Measurements from ENCODE around the gene PHKG1. TPM values are rescaled to one million over a fixed set of nuclear protein-coding genes. Genes with fewer than 3 reads are reported as not detected.
A peak's percentile ranks its signal among the peaks of the same experiment; 100 is the strongest.
"Not testable (repeated sequence)": the region's sequence is repeated elsewhere in the genome, so short reads cannot be mapped to it uniquely, and the experiment has no call there.

PHKG1 gene
- total and polyA plus RNA-seq, 2 of the 8 experiments (the other 6 are each of a cell fraction or from before 2014, with no cell fraction given), result 0.03 to 0.61 TPM

GRCh38 chr7:56032578-56032977 lies 60.2 kb downstream of the PHKG1 start:
- H3K79me2 ChIP-seq (ENCODE audit: control insufficient read depth in 1 of 2, insufficient read depth in 2 of 2, low read length in 2 of 2), result peaks cover 0 to 22% of the 10 kb centered on the region in 2 experiments; a peak in 2 of 4 replicates
- H4K8ac ChIP-seq (ENCODE audit: extremely low read depth, insufficient read depth, low read length); H3K9me3 ChIP-seq (ENCODE audit: insufficient read depth in 2 of 2, low read depth in 1 of 2, low read length in 1 of 2); H4K20me1 ChIP-seq (replicated peaks in 1 of 2; ENCODE audit: control insufficient read depth in 1 of 2, insufficient read depth in 2 of 2, low read length in 2 of 2); H2BK120ac ChIP-seq (replicated peaks; ENCODE audit: low read depth, low read length); H2BK20ac ChIP-seq (ENCODE audit: low read length); FAIRE-seq; H3K23me2 ChIP-seq (ENCODE audit: low read depth, low read length); H3K14ac ChIP-seq (ENCODE audit: insufficient read length); H3K4ac ChIP-seq (replicated peaks; ENCODE audit: insufficient read length, low read depth, low read length); H3K27me3 ChIP-seq (replicated peaks in 1 of 4; ENCODE audit: control insufficient read depth in 3 of 4, extremely low read depth in 1 of 4, insufficient read depth in 3 of 4, low read length in 3 of 4); DNase-seq (ENCODE audit: low read depth in 1 of 2, low spot score in 2 of 2); H4K91ac ChIP-seq (replicated peaks; ENCODE audit: insufficient read length, low read length); H3K18ac ChIP-seq (ENCODE audit: extremely low read depth, low read length); H2AFZ ChIP-seq (ENCODE audit: low read length); H3K23ac ChIP-seq (ENCODE audit: insufficient read length); H3K56ac ChIP-seq (replicated peaks; ENCODE audit: insufficient read length, low read depth, low read length); H3K27ac ChIP-seq (ENCODE audit: low read depth, low read length); H3K79me1 ChIP-seq (ENCODE audit: low read depth, low read length); H2BK15ac ChIP-seq (ENCODE audit: low read length); H3K4me1 ChIP-seq (replicated peaks in 1 of 4; ENCODE audit: control insufficient read depth in 3 of 4, insufficient read depth in 4 of 4, low read length in 3 of 4); H2BK5ac ChIP-seq (ENCODE audit: low read depth, low read length); H4K5ac ChIP-seq (ENCODE audit: insufficient read length, low read depth, low read length); H2AK5ac ChIP-seq (ENCODE audit: low read depth, low read length); H3K9ac ChIP-seq (replicated peaks in 1 of 4; ENCODE audit: extremely low read depth in 1 of 4, low read depth in 3 of 4, low read length in 3 of 4); H2BK12ac ChIP-seq (ENCODE audit: low read depth, low read length): not testable (repeated sequence)
- H3K4me3 ChIP-seq (ENCODE audit: extremely low read depth in 1 of 4, insufficient read depth in 2 of 4, low read depth in 3 of 4, low read length in 4 of 4), result peak overlapping the region in 2 of 4 experiments; percentile 74 to 94; a peak in 4 of 8 replicates
- WGBS, 2 experiments (ENCODE audit: extremely low coverage in 1 of 2, insufficient coverage in 1 of 2, insufficient read length in 1 of 2, insufficient replicate concordance in 2 of 2, low coverage in 1 of 2, low lambda C conversion rate in 2 of 2, missing lambda C conversion rate in 1 of 2), result 86% methylated on average over 5 of the region's 7 CpGs; no CpG with 5 or more reads in 1 of the 2 experiments
- peaks cover 2 to 43% (median 19%) of the 10 kb centered on the region in 4 experiments; a peak in 7 of 8 replicates for H3K36me3 ChIP-seq (ENCODE audit: control insufficient read depth in 2 of 4, insufficient read depth in 4 of 4, low read length in 3 of 4)
- ChIA-PET POLR2A (ENCODE audit: partially characterized antibody) (interaction anchor here (0.6 to 44.4 kb wide), 3 partner anchors 9 to 762 kb away, joined by 3 to 869 read pairs (median 869); partner anchors contain the start of genes CCT6A, PSPH and SUMF2), CTCF (ENCODE audit: partially characterized antibody) (interaction anchor here (2.4 kb wide), 1 partner anchor 42 kb away, joined by 8 read pairs; no protein-coding TSS in a partner anchor)
- peak overlapping the region; percentile 49 to 59; a peak in 2 of 4 replicates for H3K4me2 ChIP-seq (ENCODE audit: insufficient read depth in 1 of 2, low read depth in 2 of 2, low read length in 2 of 2)

DNA sequence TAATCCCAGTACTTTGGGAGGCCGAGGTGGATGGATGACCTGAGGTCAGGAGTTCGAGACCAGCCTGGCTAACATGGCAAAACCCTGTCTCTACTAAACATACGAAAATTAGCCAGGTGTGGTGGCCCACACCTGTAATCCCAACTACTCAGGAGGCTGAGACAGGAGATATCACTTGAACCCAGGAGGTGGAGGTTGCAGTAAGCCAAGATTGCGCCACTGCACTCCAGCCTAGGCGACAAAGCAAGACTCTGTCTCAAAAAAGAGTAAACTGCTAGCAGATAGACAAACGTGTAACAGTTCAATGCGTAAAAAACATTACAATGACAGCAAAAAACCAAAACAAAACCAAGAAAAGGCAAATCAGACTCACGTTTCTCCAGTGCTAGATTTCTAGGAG lies 61.2 kb downstream of the PHKG1 start:
- H3K27me3 ChIP-seq (replicated peaks in 1 of 4; ENCODE audit: control insufficient read depth in 3 of 4, extremely low read depth in 1 of 4, insufficient read depth in 3 of 4, low read length in 3 of 4); H2BK15ac ChIP-seq (ENCODE audit: low read length); H2AK5ac ChIP-seq (ENCODE audit: low read depth, low read length); H4K8ac ChIP-seq (ENCODE audit: extremely low read depth, insufficient read depth, low read length); H3K18ac ChIP-seq (ENCODE audit: extremely low read depth, low read length); H3K9me3 ChIP-seq (ENCODE audit: insufficient read depth in 2 of 2, low read depth in 1 of 2, low read length in 1 of 2); DNase-seq (ENCODE audit: low read depth in 1 of 2, low spot score in 2 of 2); H2BK12ac ChIP-seq (ENCODE audit: low read depth, low read length); H2BK120ac ChIP-seq (replicated peaks; ENCODE audit: low read depth, low read length); H4K91ac ChIP-seq (replicated peaks; ENCODE audit: insufficient read length, low read length); H3K23ac ChIP-seq (ENCODE audit: insufficient read length); H3K9ac ChIP-seq (replicated peaks in 1 of 4; ENCODE audit: extremely low read depth in 1 of 4, low read depth in 3 of 4, low read length in 3 of 4); H3K27ac ChIP-seq (ENCODE audit: low read depth, low read length); H2BK5ac ChIP-seq (ENCODE audit: low read depth, low read length); FAIRE-seq; H3K56ac ChIP-seq (replicated peaks; ENCODE audit: insufficient read length, low read depth, low read length); CTCF ChIA-PET (ENCODE audit: partially characterized antibody); H3K4me3 ChIP-seq (ENCODE audit: extremely low read depth in 1 of 4, insufficient read depth in 2 of 4, low read depth in 3 of 4, low read length in 4 of 4); H2BK20ac ChIP-seq (ENCODE audit: low read length); H4K20me1 ChIP-seq (replicated peaks in 1 of 2; ENCODE audit: control insufficient read depth in 1 of 2, insufficient read depth in 2 of 2, low read length in 2 of 2); H3K4me1 ChIP-seq (replicated peaks in 1 of 4; ENCODE audit: control insufficient read depth in 3 of 4, insufficient read depth in 4 of 4, low read length in 3 of 4); H3K14ac ChIP-seq (ENCODE audit: insufficient read length); H4K5ac ChIP-seq (ENCODE audit: insufficient read length, low read depth, low read length); H3K4ac ChIP-seq (replicated peaks; ENCODE audit: insufficient read length, low read depth, low read length); H2AFZ ChIP-seq (ENCODE audit: low read length); H3K79me1 ChIP-seq (ENCODE audit: low read depth, low read length); H3K23me2 ChIP-seq (ENCODE audit: low read depth, low read length): not testable (repeated sequence)
- H3K36me3 ChIP-seq (ENCODE audit: control insufficient read depth in 2 of 4, insufficient read depth in 4 of 4, low read length in 3 of 4), result peaks cover 2 to 45% (median 20%) of the 10 kb centered on the region in 4 experiments; a peak in 7 of 8 replicates
- 75% methylated on average over 8 of the region's 8 CpGs; no CpG with 5 or more reads in 1 of the 2 experiments for WGBS, 2 experiments (ENCODE audit: extremely low coverage in 1 of 2, insufficient coverage in 1 of 2, insufficient read length in 1 of 2, insufficient replicate concordance in 2 of 2, low coverage in 1 of 2, low lambda C conversion rate in 2 of 2, missing lambda C conversion rate in 1 of 2)
- POLR2A ChIA-PET (ENCODE audit: partially characterized antibody), result interaction anchor here (1.5 to 40.8 kb wide), 3 partner anchors 13 to 25 kb away, joined by 4 to 869 read pairs (median 36); partner anchors contain the start of genes CCT6A, PSPH and SUMF2
- H3K4me2 ChIP-seq (ENCODE audit: insufficient read depth in 1 of 2, low read depth in 2 of 2, low read length in 2 of 2), result peak overlapping the region in 1 of 2 experiments; percentile 59; a peak in 1 of 4 replicates
- peaks cover 0 to 27% of the 10 kb centered on the region in 2 experiments; a peak in 2 of 4 replicates for H3K79me2 ChIP-seq (ENCODE audit: control insufficient read depth in 1 of 2, insufficient read depth in 2 of 2, low read length in 2 of 2)

Data from H1 (cell line).